C4-2B (cell line): Measurements from ENCODE around the gene B4GALT5.

Experiments used
- H3K27ac ChIP-seq: fragments of 450-650 bp; 2 replicates; pipeline ENCODE4 v1.5.1; 2017
- ZFX ChIP-seq: fragments of 450-650 bp; IDR thresholded peaks from 2 replicates; pipeline ENCODE4 v1.6.1; 2017
- TF ChIP-seq, protein P1 (sequence below): fragments of 450-650 bp; conservative IDR thresholded peaks from 2 replicates; pipeline ENCODE4 v1.5.1; 2017; ENCODE audit warnings: mild to moderate bottlenecking

The B4GALT5 gene

DNA sequence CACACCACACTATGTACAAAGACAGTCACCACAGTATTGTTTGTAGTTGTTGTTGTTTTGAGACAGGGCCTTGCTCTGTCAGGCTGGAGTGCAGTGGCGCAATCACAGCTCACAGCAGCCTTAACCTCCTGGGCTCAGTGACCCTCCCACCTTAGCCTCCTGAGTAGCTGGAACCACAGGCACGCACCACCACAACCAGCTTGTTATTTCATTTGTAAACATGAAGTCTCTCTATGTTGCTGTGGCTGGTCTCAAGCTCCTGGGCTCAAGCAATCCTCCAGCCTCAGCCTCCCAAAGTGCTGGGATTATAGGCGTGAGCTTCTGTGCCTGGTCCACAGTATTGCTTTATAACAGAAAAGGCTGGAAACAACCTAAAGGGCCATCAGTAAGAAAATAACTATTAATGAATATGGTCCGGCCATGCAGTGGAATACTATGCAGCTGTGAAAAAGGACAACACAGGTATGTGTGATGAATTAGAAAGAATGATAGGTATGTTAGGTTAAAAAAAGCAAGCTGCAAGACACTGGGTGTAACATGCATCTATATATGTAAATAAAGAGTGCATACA is 115.8 kb downstream of the B4GALT5 start:
- TF ChIP-seq, protein P1, sequence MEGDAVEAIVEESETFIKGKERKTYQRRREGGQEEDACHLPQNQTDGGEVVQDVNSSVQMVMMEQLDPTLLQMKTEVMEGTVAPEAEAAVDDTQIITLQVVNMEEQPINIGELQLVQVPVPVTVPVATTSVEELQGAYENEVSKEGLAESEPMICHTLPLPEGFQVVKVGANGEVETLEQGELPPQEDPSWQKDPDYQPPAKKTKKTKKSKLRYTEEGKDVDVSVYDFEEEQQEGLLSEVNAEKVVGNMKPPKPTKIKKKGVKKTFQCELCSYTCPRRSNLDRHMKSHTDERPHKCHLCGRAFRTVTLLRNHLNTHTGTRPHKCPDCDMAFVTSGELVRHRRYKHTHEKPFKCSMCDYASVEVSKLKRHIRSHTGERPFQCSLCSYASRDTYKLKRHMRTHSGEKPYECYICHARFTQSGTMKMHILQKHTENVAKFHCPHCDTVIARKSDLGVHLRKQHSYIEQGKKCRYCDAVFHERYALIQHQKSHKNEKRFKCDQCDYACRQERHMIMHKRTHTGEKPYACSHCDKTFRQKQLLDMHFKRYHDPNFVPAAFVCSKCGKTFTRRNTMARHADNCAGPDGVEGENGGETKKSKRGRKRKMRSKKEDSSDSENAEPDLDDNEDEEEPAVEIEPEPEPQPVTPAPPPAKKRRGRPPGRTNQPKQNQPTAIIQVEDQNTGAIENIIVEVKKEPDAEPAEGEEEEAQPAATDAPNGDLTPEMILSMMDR = no peak
- no peak for TF ChIP-seq ZFX
- no peak overlapping the region for H3K27ac ChIP-seq

DNA sequence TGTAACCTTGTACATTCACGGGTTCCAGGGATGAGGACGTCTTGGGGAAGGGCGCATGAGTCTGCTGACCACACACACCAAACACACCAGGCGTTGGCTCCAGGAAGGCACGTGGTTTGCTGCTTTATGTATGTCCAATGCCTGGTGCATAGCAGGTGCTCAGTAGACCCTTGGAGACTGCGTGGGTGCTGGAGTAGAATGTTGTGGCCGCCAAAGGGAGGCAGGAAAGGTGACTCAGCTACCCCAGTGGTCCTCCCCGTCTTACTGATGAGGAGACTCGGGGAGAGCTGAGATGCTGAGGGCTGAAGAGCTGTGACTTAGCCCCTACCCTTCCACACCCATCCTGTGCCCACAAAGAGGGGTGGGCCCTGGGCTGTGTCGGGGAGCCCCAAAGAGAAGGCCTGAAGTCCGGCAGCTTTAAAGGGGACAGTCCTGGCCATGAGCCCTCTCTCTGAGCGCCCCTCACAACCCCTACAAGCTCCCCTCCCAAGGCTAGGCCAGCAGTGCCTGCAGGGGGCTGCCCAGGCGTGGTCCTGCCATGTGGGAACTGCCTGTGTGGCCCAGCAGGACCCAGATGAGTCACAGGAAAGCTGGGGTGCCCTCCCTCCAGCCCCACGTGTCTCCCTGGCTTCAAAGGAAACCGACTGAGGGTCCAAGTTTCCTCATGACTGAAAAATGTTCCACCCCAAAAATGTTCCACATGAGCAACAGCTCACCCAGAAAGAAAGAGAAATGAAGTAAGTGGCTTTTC is 117.7 kb downstream of the B4GALT5 start:
- TF ChIP-seq, protein P1 = no peak
- TF ChIP-seq ZFX = no peak
- no peak overlapping the region for H3K27ac ChIP-seq

DNA sequence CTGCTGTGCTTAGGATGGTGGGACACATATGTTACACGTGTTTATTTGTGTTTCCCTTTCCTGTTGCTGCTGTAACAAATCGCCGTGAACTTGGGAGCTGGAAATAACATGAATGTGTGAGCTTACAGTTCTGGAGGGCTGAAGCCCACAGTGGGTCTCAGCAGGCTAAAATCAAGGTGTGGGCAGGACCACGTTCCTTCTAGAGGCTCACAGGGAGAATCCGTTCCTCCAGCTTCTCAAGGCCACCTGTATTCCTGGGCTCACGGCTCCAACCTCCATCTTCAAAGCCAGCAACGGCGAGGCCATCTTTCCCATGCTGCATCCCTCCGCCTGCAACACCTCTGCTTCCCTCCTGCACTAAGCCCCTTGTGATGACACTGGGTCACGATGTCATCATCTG is 118.3 kb downstream of the B4GALT5 start:
- H3K27ac ChIP-seq = no peak overlapping the region
- no peak for TF ChIP-seq ZFX

DNA sequence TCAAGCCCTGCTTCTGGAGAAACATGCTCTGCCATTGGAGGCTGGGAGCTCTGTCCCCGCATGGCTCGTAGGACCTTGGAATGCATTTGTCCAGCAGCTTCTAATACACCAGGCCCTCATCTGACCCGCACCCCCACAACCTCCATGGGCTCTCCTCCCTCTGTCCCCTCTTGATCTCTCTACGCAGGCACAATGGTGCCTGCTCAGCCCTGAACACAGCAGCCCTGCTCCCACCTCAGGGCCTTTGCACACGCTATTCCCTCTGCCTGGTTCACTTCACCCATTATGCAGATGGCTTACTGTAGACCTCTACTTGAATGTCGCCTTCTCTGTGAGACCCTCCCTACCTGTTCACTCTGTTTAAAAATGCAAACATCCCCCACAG is 118.8 kb downstream of the B4GALT5 start:
- no peak overlapping the region for H3K27ac ChIP-seq
- TF ChIP-seq ZFX = no peak
- TF ChIP-seq, protein P1 = no peak

GRCh38 chr20:49594143-49594930 is 119.3 kb downstream of the B4GALT5 start:
- H3K27ac ChIP-seq = no peak overlapping the region
- TF ChIP-seq, protein P1 = no peak
- no peak for TF ChIP-seq ZFX

GRCh38 chr20:49593466-49594142 is 120.1 kb downstream of the B4GALT5 start:
- TF ChIP-seq ZFX = no peak
- TF ChIP-seq, protein P1 = no peak
- no peak overlapping the region for H3K27ac ChIP-seq

DNA sequence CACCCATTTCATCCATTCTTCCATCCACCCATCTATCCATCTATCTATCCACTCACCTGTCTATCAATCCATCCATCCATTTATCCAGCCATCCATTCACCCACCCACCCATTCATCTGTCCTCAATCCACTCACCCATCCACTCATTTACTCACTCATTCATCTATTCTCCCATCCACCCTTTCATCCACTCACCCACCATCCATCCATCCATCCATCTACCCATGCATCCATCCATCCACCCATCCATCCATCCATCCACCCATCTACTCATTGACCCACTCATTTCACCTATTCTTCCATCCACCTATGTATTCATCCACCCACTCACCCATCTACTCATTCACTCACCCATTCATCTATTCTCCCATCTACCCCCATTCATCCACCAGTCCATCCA is 121.6 kb downstream of the B4GALT5 start:
- TF ChIP-seq ZFX = no peak
- TF ChIP-seq, protein P1 = no peak
- H3K27ac ChIP-seq = no peak overlapping the region
